Astrocyte of the cerebellum (primary cell): Measurements from ENCODE around the gene SESN1.

Source experiments
- DNase-seq: peaks from one replicate; pipeline ENCODE4 v3.0.0-alpha.2; 2011; ENCODE audit warnings: low read depth
- H3K4me3 ChIP-seq: 2 replicates; pipeline ENCODE4 v1.5.1; 2011; ENCODE audit warnings: mild to moderate bottlenecking, low read depth, low read length, moderate library complexity
- in situ Hi-C: cut with HindIII; loops from 2 replicates; pipeline ENCODE4 v1.10.0; 2017; ENCODE audit warnings: low sequenced_read_pairs
- TF ChIP-seq, protein P1 (sequence below): IDR thresholded peaks from 2 replicates; pipeline ENCODE4 v1.5.1; 2012; ENCODE audit warnings: low read length, low read depth, moderate library complexity, mild to moderate bottlenecking; ENCODE audit errors: missing control alignments

The SESN1 gene

DNA sequence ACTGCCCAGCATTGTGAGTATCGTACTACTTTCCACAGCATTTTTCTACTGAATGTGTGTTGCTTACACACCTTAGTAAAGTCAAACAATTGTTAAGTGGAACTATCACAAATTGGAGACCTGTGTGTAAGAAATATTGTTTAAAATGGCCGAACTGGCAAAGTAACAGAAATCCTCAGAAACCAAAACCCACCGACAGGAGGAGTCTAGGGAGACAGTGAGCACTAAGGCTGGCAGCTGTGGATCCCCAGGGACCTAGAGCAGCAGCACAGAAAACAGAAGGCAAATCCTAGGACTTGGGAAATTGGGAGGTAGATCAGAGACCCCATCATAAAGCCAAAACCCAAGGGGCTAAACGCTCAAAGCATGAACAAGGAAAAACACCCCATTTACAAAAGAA lies 69.9 kb downstream of the SESN1 start:
- in situ Hi-C loops = no loop called here
- TF ChIP-seq, protein P1, sequence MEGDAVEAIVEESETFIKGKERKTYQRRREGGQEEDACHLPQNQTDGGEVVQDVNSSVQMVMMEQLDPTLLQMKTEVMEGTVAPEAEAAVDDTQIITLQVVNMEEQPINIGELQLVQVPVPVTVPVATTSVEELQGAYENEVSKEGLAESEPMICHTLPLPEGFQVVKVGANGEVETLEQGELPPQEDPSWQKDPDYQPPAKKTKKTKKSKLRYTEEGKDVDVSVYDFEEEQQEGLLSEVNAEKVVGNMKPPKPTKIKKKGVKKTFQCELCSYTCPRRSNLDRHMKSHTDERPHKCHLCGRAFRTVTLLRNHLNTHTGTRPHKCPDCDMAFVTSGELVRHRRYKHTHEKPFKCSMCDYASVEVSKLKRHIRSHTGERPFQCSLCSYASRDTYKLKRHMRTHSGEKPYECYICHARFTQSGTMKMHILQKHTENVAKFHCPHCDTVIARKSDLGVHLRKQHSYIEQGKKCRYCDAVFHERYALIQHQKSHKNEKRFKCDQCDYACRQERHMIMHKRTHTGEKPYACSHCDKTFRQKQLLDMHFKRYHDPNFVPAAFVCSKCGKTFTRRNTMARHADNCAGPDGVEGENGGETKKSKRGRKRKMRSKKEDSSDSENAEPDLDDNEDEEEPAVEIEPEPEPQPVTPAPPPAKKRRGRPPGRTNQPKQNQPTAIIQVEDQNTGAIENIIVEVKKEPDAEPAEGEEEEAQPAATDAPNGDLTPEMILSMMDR = no peak
- no peak overlapping the region for H3K4me3 ChIP-seq
- no peak for DNase-seq

DNA sequence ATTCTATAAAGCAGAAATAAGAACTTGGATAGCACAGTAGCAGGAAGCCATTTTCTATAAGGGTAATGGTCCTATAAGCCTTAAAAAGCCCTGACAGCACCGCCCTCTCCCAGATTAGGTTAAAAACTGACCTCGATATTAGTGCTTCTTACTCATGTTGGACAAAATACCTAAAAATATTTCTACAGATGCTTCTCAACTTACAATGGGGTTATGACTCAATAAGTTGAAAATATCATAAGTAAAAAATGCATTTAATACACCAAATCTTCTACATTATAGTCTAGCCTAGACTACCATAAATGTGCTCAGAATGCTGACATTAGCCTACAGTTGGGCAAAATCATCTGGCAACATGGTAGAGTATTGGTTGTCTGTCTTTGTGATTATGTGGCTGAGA lies 70.3 kb downstream of the SESN1 start:
- in situ Hi-C loops = no loop called here
- H3K4me3 ChIP-seq = no peak overlapping the region
- DNase-seq = no peak
- TF ChIP-seq, protein P1 = no peak

GRCh38 chr6:109023356-109023925 lies 71.2 kb downstream of the SESN1 start:
- TF ChIP-seq, protein P1 = no peak
- DNase-seq = no peak
- H3K4me3 ChIP-seq = no peak overlapping the region
- in situ Hi-C loops = no loop called here

- H3K4me3 ChIP-seq = no peak overlapping the region
- TF ChIP-seq, protein P1 = no peak
- no peak for DNase-seq
- in situ Hi-C loops = no loop called here
Measured at GRCh38 chr6:109021870-109022269, 72.8 kb downstream of the SESN1 start.

DNA sequence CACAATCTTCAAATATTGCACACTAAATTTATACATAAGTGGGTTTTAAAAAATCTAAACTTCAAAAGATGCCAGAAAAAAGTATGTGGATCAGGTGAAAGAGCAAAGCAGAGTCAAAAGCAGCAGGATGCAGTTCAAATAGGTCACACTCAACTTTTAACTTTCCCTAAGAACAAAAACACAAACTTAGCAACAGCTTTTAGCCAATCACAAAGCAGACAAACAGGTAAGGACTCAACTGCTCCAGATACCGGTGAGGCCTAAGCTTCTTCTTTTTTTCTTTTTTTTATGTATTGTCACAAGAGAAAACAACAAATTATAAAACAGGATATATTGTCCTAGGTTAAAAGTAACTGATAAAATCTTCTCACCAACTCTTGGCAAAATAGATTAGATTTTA lies 74.7 kb downstream of the SESN1 start:
- DNase-seq = no peak
- no peak overlapping the region for H3K4me3 ChIP-seq
- in situ Hi-C loops = no loop called here
- TF ChIP-seq, protein P1 = no peak

DNA sequence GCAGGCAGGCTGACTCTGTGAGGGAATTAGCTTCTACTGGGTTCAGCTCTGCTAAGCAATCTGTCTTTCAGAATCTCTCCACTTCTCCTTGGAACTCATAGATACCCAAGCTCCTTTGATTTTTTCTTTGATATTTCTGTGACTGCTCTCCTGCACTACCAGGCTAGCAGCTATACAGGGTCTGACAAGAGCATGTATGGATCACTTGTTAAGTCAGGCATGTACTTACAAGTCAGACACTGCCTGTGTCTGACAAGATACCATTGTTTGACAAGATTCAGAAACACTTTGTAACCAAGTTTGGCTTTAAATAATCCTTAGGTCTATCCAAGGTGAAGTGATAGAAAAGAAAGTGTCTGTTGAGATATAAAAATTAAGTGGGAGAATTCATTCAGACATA lies 79.5 kb downstream of the SESN1 start:
- DNase-seq = no peak
- H3K4me3 ChIP-seq = no peak overlapping the region
- in situ Hi-C loops = no loop called here
- TF ChIP-seq, protein P1 = no peak
